Effector CD8-positive, alpha-beta T cell (primary cell): ENCODE measurements around the gene VGF.
"Not testable (repeated sequence)": the region's sequence is repeated elsewhere in the genome, so short reads cannot be mapped to it uniquely, and the experiment has no call there.

Experiments
- DNase-seq: peaks from one replicate; lab custom pipeline; 2025; lab: John Stamatoyannopoulos, UW
- total RNA-seq, 4 experiments: gene quantifications; one replicate each; lab custom pipeline; 2026; lab: John Stamatoyannopoulos, UW

Gene VGF
- total RNA-seq, result 0 to 0.44 (median 0.15) reads per million in 4 experiments

DNA sequence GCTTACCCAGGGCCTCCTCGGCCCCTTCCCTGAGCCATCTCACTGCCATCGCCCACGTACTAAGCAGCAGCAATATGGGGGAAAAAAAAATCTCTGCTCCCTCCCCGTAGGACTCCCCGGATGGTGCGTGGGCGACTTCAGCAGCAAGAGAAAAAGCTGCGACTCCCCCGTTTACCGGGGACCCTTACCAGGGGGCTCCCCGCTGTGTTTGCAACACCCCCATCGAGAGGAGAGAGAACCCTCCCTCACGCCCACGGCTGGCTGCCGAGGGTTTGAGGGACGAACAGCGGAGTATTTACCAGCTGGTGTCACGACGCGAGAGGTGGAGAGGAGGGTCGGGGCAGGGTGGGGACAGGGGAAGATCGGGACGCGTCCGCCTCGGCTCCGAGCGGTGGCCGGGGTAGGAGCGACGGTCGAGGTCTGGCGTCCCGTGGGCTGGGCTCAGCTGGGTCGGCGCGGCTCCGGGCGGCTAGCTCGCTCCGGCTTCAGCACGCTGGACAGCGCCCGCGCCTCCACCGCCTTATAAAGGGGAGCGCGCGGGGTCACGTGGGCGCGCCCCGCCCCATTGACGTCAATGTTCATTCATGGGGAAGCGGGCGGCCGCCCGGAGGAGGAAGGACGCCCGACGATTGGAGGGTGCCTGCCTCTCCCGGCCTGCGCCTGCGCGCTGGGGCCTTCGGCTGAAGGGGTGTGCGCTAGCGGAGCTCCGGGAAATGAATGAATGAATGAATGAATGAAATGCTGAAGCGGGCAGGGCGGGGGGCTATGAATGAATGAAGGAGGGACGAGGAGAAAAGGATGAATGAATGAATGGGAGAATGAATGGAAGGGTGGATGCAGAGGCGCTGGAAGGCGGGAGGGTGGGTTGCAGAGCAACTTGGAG is at the start of gene VGF:
VGF (minus strand) TSS at position 495 of the 883 bp plus-strand sequence. CDS start 726 bp downstream, outside the sequence.
- peak; percentile 83 for DNase-seq

- no peak for DNase-seq
Measured at GRCh38 chr7:101212014-101212413, 46.6 kb upstream of the VGF start.

GRCh38 chr7:101211501-101211900 is 46.1 kb upstream of the VGF start:
- no peak for DNase-seq

DNA sequence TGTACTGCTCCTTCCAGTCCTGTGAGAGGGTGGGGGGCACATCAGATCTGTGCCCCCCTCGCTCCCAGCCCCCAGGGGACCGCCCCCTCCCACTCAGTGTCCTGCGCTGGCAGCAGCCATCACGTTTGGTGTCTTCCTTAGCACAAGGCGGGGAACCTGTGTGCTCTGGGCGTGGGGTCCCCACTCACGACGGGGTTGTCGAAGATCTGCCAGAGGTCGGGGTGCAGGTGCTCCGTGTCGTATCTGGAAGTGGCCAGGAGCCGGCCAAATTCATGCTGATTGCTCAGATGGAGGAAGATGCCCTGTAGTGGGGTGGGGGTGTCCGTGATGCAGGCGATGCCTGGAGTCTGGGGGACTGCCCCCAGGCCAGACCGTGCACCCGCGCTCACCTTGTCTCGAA is 44.8 kb upstream of the VGF start:
- DNase-seq, result no peak

DNA sequence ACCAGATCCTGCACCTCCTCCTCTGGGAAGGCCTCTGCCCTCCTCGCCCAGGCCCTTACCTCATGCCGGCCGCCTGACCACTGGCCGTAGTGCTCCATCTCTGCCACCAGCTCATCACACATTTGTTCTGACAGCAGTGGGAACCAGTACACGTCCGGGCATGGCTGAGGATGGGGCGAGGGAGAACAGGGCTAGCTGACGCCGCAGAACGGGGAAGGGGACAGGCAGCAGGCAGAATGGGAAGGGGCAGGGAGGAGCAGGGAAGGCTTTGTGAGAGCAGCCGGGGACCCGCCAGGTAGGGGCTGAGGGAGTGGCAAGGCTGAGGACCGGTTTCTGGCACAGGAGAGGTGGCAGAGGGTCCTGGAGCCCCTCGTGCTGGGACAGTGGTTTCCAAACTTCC is 43.4 kb upstream of the VGF start:
- no peak for DNase-seq

GRCh38 chr7:101207459-101207858 is 42.1 kb upstream of the VGF start:
- no peak for DNase-seq

- DNase-seq, result no peak
Measured at GRCh38 chr7:101206665-101207042, 41.3 kb upstream of the VGF start.

GRCh38 chr7:101205901-101206664 is 40.7 kb upstream of the VGF start:
- DNase-seq, result no peak

GRCh38 chr7:101203740-101204738 is 38.7 kb upstream of the VGF start:
- not testable (repeated sequence) for DNase-seq

- no peak for DNase-seq
Measured at GRCh38 chr7:101202603-101202918, 37.2 kb upstream of the VGF start.

DNA sequence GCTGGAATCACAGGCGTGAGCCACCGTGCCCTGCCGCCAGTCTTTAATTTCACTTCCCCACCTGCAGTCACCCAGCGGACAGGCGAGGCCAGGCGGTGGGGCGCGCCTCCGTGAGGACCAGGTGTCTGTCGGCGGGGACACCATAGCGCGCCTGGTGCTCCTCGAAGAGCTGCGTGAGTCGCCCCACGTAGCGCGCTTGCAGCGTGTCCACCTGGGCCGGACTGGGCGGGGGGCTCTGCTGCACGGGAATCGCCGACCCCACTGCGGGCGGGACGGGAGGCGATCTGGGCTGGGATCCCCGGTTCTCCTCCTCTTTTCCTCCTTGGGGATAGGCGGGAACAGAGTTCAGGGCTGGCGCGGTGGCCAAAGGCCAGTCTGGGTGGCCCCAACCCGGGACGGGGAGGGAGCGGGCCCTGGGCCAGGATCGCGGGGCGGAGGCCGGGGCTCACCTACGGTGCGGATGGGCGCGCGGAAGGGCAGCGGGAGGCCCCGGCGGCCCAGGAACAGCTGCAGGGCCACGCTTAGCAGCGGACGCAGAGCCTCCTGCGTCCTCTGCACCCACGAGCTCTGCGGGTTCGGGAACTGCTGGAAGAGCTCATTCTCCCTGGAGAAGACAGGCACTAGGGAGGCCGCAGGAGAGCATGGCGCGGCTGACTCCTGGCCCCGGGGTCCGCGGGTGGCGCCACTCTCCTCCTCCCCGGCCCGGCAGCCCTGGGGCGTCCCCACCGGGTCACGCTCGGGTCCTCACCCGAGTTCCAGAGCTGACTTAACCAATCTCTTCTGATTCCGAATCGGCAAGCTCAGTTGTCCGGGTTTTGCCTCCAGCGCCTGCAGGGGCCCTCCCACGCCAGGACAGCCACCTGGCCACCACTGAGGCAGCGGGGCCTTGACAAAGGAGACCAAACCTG is 36.6 kb upstream of the VGF start:
- DNase-seq, result no peak

- DNase-seq, result no peak
Measured at GRCh38 chr7:101200862-101201599, 35.7 kb upstream of the VGF start, which contains the start of gene MOGAT3. TSS of gene MOGAT3 (minus strand) at chr7:101201036. CDS start at chr7:101200854, 182 bp downstream.

GRCh38 chr7:101200504-101200861 is 35.1 kb upstream of the VGF start:
- no peak for DNase-seq

- not testable (repeated sequence) for DNase-seq
Measured at GRCh38 chr7:101199522-101199921, 34.2 kb upstream of the VGF start.

DNA sequence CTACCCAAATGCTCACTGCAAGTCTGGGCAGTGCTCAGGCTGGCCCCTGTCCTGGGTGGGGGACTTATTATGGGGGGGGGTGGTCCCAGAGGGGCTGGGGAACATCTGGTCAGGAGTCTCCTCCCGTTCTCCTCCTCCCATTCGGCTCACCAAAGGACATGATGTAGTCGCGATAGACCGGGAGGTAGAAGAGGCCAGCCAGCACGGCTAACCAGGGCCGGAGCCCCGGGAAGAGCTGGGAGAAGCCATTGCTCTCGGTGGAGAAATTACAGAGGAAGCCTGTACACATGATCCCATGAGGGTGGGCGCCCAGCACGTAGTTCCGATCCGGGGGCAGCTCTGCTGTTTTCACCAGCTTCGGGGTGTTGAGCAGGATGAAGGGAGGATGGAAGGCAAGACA is 33.1 kb upstream of the VGF start:
- no peak for DNase-seq

DNA sequence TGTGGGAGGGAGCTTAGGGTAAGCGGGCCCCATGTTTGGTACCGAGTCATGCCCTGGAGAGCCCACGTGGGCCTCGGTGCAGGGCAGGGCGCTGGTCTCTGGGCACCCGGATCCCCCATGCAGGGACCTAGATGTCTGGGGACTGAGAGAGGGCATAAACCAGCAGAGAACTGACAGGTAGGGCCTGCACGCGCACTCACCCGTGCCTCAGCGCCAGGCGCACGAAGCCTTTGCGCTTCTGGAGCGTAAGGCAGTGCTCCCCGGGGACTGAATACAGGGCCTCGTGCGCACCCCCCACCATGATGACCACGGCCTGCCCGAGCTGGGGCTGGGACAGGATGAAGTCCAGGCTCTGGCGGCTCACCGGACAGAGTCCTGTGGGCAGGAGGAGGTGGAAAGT is 32.6 kb upstream of the VGF start:
- no peak for DNase-seq

DNA sequence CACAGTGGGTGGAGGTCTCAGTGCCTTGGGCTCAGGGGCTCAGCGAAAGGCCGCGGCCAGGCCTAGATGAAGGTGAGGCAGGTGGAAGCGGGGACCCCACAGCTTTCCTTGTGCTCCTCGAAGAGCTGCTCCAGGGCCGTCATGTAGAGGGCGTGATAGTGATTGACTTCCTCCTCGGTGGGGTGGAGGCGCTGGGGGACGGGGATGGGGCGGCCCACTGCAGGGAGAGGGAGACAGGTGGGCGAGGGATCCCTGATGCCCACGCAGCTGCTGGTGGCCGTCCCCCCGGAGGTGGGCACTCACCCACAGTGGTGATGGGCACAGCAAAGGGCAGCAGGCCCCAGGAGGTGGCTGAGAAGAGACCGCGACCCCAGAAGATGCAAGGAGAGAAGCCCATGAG is 30.5 kb upstream of the VGF start:
- no peak for DNase-seq

DNA sequence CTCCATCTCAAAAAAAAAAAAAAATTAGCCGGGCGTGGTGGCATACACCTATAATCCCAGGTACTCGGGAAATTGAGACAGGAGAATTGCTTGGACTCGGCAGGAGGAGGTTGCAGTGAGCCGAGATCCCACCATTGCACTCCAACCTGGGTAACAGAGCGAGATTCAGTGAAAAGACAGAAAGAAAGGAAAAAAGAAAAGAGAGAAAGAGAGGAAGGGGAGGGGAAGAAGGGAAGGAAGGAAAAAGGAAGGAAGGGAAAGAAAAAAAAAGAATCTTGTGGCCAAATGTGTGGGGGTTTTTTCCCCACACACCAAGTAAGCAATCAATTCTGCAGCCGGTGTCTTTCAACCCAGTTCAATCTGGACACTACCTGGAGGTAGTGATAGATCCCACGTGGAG is 23.7 kb upstream of the VGF start:
- DNase-seq, result no peak

- DNase-seq, result no peak
Measured at GRCh38 chr7:101186844-101187428, 21.6 kb upstream of the VGF start.

DNA sequence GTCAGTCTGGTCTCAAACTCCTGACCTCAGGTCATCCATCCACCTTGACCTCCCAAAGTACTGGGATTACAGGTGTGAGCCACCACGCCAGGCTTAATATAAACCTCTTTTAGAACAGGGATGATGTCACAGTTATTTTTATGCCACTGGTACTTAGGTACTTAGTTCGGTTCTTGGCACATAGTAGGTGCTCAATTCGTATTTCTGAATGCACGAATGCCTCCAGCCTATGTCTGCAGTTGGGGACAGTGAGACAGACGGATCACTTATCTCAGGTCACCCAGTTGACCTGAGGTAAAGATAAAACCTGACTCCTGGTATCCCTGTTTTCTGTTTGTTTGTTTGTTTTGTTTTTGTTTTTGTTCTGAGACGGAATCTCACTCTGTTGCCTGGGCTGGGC is 20.8 kb upstream of the VGF start:
- no peak for DNase-seq
